Body of pancreas (tissue), 4 donors: Measurements from ENCODE around the gene FBXO2. TPM values are rescaled to one million over a fixed set of nuclear protein-coding genes. Genes with fewer than 3 reads are reported as not detected.

Experiments
- ATAC-seq: fragments of 150-250 bp; one replicate; pipeline ENCODE4 v1.9.1; 2016
- DNase-seq, 4 donors: peaks; one replicate each; pipeline ENCODE4 v3.0.0-alpha.2; 2019
- H3K27ac ChIP-seq, 4 donors: fragments of 200-600 bp; sonication (generic); 1 replicate in 3 of 4; 2 replicates in 1 of 4; pipeline versions ENCODE4 v1.5.1 to v1.6.1; 2016 to 2019; ENCODE audit warnings: mild to moderate bottlenecking in 1 of 4, mixed read lengths in 1 of 4, moderate library complexity in 1 of 4
- H3K27me3 ChIP-seq, 2 donors: fragments of 200-600 bp; sonication (generic); one replicate each; pipeline ENCODE4 v1.6.0; 2016; ENCODE audit warnings: mild to moderate bottlenecking in 1 of 2
- H3K36me3 ChIP-seq, 2 donors: fragments of 200-600 bp; sonication (generic); replicated peaks in 1 of 2; 2 replicates each; pipeline ENCODE4 v1.5.1; 2016; ENCODE audit warnings: low read depth in 2 of 2; ENCODE audit not compliant: insufficient read depth in 1 of 2
- H3K4me1 ChIP-seq: fragments of 200-600 bp; sonication (generic); one replicate; pipeline ENCODE4 v1.6.0; 2016
- H3K4me3 ChIP-seq, 2 donors: fragments of 200-600 bp; sonication (generic); 1 replicate in 1 of 2; 2 replicates in 1 of 2; pipeline ENCODE4 v1.5.1; 2016 to 2019
- H3K9me3 ChIP-seq, 3 donors: fragments of 200-600 bp; sonication (generic); 1 replicate in 2 of 3; 2 replicates in 1 of 3; pipeline ENCODE4 v1.5.1; 2016
- CTCF ChIP-seq, 7 experiments: fragments of 450-650 bp in 4 of 7; fragments of 200-600 bp in 3 of 7; sonication (generic) in 3 of 7; IDR thresholded peaks; one replicate each; pipeline ENCODE4 v1.5.1; 2016 to 2019; ENCODE audit warnings: antibody characterized with exemption in 7 of 7
- POLR2A ChIP-seq, 3 donors: fragments of 450-650 bp; IDR thresholded peaks; one replicate each; pipeline ENCODE4 v1.6.1; 2016; ENCODE audit warnings: antibody characterized with exemption in 3 of 3, mild to moderate bottlenecking in 2 of 3
- WGBS, 2 donors: methylation state at CpG; one replicate each; pipeline ENCODE4 v1.1.5; 2017; 5-methylcytosine and 5-hydroxymethylcytosine counted together
- intact Hi-C: fragments of 100-400 bp; cut with DNase I; formaldehyde crosslinking; loops from one replicate; pipeline ENCODE4 v1.15.1; 2023
- total RNA-seq, 2 donors: library from RNA; depleted of rRNA; stranded (reverse); fragments of >200 nt; gene quantifications; one replicate each; pipeline ENCODE4 v1.1.0, GENCODE V29; 2016

The FBXO2 gene
- total RNA-seq, 2 donors from 2014 or later, result 57.4 to 87.4 TPM

DNA sequence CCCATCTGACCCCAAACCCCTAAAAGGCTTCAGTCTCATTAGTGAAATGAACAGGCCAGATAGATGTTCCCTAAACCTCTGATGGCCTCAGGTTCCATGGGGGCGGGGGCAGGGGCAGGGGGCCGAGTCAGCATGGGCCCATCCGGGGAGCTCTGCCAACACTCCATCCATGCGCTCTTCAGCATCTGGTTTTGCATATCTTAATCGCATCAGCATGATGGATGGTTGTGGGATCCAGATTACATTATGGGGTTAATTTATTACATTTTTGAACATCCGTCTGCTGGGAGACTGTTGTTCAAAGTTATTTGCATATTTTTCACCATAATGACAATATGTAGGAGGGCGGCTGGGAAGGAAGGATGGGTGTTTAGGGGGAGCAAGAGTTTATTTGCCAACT lies 29.8 kb upstream of the FBXO2 start:
- TF ChIP-seq POLR2A (IDR thresholded peaks at IDR 0.05) (no peak), CTCF (IDR thresholded peaks at IDR 0.05) (no peak)
- no peaks in the 10 kb centered on the region for H3K27me3 ChIP-seq
- H3K36me3 ChIP-seq, result no peaks in the 10 kb centered on the region
- ATAC-seq, result no peak
- H3K4me3 ChIP-seq, result no peak overlapping the region
- H3K9me3 ChIP-seq, result no peaks in the 10 kb centered on the region
- H3K4me1 ChIP-seq, result peaks cover 10% of the 10 kb centered on the region
- intact Hi-C loops, result no loop called here
- 40 to 52% methylated on average over 7 of the region's 7 CpGs for WGBS, 2 donors
- DNase-seq, result no peak
- no peak overlapping the region for H3K27ac ChIP-seq

DNA sequence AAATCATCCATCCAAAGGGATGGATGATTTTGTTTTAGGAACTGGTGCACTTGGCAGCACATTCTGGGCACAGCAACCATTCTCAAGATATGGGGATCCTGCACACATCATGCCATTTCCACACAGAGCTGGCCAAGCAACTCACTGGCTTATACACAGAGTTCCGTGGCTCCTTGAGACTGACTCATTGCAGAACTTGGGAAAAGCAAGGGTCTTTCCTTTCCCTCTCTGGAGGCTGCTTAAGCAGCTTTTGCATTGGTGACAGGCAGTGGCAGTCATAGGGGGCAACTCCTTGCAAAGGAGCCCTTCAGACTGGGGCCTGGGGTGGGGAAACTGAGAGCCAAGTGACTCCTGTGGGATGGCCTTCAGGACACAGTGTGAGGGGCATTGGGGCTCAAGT lies 28.6 kb upstream of the FBXO2 start:
- Histone ChIP-seq H3K4me1 (peaks cover 10% of the 10 kb centered on the region), H3K36me3 (no peaks in the 10 kb centered on the region), H3K27me3 (no peaks in the 10 kb centered on the region), H3K4me3 (no peak overlapping the region), H3K27ac (no peak overlapping the region), H3K9me3 (no peaks in the 10 kb centered on the region)
- ATAC-seq (no peak), DNase-seq (no peak)
- TF ChIP-seq CTCF (IDR thresholded peaks at IDR 0.05), result no peak
- TF ChIP-seq POLR2A (IDR thresholded peaks at IDR 0.05), result no peak
- intact Hi-C loops, result no loop called here
- 31 to 88% methylated on average over 1 of the region's 1 CpG for whole genome bisulfite sequencing, 2 donors

DNA sequence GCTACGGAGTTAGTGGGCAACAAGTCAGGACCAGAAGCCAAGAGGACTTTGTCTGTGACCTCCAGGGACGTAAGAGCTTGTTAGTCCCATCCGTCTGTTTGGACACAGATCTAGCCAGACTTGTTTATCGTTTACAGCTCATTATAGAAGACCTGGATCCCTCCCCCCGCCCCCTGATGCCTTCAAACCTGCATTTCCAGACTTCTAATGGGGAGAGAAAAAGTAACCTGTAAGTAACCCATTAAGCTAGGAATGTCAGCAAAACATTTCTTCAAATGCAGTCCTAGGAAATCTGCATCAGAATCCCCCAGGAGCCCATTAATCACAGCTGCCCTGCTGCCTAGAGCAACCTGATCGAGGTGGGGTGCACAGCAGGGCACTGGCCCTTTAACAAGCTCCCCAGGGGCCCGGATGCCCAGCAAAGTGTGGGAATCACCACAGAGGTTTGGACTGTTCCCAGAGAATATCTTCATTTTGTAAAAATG lies 28.1 kb upstream of the FBXO2 start:
- Histone ChIP-seq H3K36me3 (no peaks in the 10 kb centered on the region), H3K9me3 (no peaks in the 10 kb centered on the region), H3K4me1 (peaks cover 10% of the 10 kb centered on the region), H3K4me3 (no peak overlapping the region), H3K27ac (no peak overlapping the region), H3K27me3 (no peaks in the 10 kb centered on the region)
- 25 to 42% methylated on average over 7 of the region's 7 CpGs for WGBS, 2 donors
- ATAC-seq, result no peak
- DNase-seq, result no peak
- TF ChIP-seq CTCF (IDR thresholded peaks at IDR 0.05), result no peak
- no peak for TF ChIP-seq POLR2A (IDR thresholded peaks at IDR 0.05)
- intact Hi-C loops, result no loop called here

- Histone ChIP-seq H3K4me1 (peaks cover 10% of the 10 kb centered on the region), H3K36me3 (no peaks in the 10 kb centered on the region), H3K27me3 (no peaks in the 10 kb centered on the region), H3K4me3 (peak within 1 kb of the TSS; percentile 75 to 86), H3K9me3 (no peaks in the 10 kb centered on the region), H3K27ac (peak within 1 kb of the TSS; percentile 55 to 85 (median 67))
- peak; percentile 85 to 89 (median 87) for DNase-seq
- 0 to 2% methylated on average over 24 to 47 of the region's 71 CpGs for WGBS, 2 donors
- intact Hi-C loops, result no loop called here
- ATAC-seq, result peak; percentile 93
- TF ChIP-seq POLR2A (IDR thresholded peaks at IDR 0.05) (peak; percentile 12 to 64 (median 50)), CTCF (IDR thresholded peaks at IDR 0.05) (no peak)
These were observed 27.0 kb upstream of the FBXO2 start, which contains the start of gene MAD2L2 for GRCh38 chr1:11681071-11681771. MAD2L2 (minus strand) TSS chr1:11681148; CDS start chr1:11680601, 547 bp downstream.
